HG02840 (cell line): ENCODE data around the gene SLC36A3.
"Not testable (repeated sequence)": the region's sequence is repeated elsewhere in the genome, so short reads cannot be mapped to it uniquely, and the experiment has no call there.

Experiments
- ATAC-seq: cut with Tn5 transposase; IDR thresholded peaks from one replicate; pipeline ENCODE4 v1.9.1; 2021; ENCODE audit warnings: mild to moderate bottlenecking, moderate library complexity, moderate number of reproducible peaks; ENCODE audit not compliant: unreplicated experiment, low FRiP score

Gene SLC36A3

GRCh38 chr5:151303666-151304065, at the start of gene SLC36A3:
TSS of gene SLC36A3 (minus strand) at chr5:151303766. CDS start at chr5:151303354, 412 bp downstream.
- ATAC-seq, result no peak

- ATAC-seq, result no peak
Observed at GRCh38 chr5:151351671-151352070, 48.1 kb upstream of the SLC36A3 start.

DNA sequence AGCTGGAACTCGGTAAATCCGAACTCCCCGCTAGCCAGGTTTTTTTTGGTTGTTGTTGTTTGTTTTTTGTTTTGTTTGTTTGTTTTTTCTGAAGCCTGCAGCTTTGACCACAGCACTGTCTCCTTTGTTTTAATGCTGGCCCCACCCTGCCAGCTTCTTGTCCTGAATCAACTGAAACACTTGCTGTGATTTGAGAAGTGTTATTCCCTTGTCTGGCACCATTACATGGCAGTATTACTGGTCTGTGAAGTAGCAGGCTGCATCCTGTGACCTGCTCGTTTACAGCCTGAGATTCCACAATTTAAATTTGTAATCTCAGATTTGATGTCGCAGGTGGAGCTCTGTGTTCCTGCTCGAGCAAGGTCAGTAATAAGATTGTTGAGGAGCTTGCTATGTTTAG, 45.2 kb upstream of the SLC36A3 start:
- ATAC-seq, result no peak

- no peak for ATAC-seq
Observed at GRCh38 chr5:151347369-151347768, 43.8 kb upstream of the SLC36A3 start, which contains the start of gene SLC36A2. TSS of gene SLC36A2 (minus strand) at chr5:151347559. CDS start at chr5:151347460, 99 bp downstream.

DNA sequence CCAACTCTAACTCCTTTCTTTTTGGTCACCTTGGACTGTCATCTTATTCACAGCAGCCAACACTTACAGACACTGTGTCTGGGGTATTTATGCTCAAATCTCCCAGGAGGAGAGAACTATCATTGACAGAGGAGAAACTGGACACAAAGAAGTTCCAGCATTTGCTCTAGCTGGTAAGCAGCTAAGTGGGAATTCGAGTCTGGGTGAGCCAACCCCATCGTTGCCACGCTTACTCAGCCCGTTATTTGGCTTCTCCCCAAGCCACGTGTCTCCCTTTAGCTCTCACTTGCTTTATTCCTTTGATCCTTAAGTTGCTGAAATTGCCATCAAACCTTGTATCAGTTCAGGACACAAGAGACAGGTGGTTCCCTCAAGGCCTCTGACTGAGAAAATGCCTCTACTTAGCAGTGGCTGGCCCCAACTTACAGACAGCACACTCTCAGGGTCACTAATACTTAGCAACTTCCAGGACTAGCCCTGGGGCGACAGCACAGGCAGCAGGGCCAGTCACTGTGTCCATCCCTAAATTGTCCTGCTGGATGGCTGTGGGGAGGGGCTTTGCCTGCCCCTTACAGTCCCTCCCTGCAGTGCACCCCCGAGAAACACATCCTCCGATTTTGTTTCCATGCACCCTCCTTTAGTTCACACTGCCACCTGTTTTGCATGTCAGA, 42.4 kb upstream of the SLC36A3 start:
- no peak for ATAC-seq

GRCh38 chr5:151345187-151345807, 41.7 kb upstream of the SLC36A3 start:
- no peak for ATAC-seq

- no peak for ATAC-seq
Observed at GRCh38 chr5:151344088-151344487, 40.5 kb upstream of the SLC36A3 start.

DNA sequence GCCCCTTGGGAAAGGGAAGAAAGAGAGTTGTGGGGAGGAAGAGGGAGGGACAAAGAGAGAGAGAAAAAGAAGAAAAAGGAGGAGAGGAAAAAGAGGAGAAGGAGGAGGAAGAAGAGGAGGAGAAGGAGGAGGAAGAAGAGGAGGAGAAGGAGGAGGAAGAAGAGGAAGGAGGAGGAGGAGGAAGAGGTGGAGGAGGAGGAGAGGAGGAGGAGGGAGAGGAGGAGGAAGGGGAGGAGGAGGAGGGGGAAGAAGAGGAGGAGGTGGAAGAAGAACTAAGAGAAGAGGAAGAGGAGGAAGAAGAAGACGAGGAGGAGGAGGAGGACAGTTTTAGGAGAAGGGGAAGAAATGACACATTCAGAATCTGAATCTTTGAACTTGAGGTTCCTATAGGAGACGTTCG, 36.4 kb upstream of the SLC36A3 start:
- no peak for ATAC-seq

DNA sequence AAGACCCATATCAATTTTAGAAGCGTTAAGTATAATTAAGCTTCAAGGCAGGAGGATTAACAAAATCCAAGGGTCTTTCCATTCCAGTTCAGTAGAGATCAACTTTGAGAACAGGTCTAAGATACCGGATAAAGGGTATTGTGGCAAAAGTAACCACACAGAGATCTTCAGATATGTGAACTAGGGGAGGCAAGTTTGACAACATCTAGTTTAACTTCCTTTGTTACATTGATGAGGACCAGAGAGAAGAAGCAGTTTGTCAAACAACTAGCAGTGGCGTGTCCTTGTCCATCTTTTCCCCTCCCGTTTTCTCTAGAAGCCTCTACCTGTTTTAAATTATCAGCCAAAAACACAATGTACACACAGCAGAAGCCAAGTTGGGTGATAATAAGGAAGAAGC, 35.2 kb upstream of the SLC36A3 start:
- no peak for ATAC-seq

DNA sequence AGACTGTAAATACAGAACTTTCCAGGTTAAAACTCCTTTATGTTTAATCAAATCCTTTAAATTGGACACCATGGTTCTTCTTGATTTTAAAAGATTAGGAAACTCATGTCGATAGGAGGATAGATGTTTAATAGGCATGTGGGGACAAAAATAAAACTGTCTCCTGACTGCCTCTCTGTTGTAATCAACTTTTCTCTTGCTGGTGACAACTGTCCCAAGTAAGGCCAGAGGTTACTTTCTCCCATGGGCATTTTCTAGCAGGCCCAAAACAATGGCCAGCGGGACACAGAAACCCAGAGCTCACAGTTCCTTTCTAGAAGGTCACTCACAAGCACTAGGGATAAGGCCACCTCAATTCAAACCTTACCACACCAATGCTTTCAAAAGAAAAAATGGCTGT, 29.3 kb upstream of the SLC36A3 start:
- ATAC-seq, result no peak

- no peak for ATAC-seq
Observed at GRCh38 chr5:151328734-151329133, 25.2 kb upstream of the SLC36A3 start.

GRCh38 chr5:151327585-151327984, 24.0 kb upstream of the SLC36A3 start:
- no peak for ATAC-seq

- no peak for ATAC-seq
Observed at GRCh38 chr5:151326266-151326665, 22.7 kb upstream of the SLC36A3 start.

DNA sequence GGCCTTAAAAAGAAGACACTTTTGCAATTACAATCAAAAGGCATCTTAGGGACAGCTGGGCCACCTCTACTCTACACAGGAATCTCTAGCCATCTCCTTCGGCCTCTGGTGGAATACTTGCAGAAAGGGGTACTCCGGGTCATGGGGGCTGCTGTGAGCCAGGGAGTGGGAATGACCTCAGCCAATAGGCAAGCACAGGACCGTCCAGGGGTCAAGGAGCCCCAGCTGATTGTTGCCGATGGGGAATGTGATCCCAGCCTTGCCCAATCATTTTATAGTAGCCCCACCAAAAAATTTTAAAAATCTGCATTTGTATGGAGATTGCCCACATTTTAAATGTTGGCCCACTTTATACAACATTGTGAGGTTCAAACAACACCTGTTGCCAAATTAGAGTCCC, 16.9 kb upstream of the SLC36A3 start:
- ATAC-seq, result no peak

GRCh38 chr5:151318850-151319732, 15.5 kb upstream of the SLC36A3 start:
- no peak for ATAC-seq

DNA sequence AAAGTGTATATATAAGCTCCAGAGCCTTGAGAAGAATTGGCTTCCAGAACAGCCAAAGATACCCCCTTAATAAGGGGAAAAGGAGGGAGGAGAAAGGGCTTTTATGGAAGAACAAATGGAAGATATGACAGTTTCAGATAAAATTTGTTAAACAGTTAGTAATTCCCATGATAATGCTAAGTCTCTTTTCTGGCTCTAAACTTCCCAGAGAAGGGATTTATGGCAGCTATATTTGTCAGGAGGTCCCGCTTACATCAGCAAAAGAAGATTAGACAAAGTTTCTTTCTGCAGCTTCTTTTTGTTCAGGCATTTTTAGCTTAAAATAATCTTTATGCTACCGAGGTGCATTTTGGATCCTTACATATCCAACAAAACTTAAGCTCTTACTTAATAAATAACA, 14.3 kb upstream of the SLC36A3 start:
- ATAC-seq, result no peak

- no peak for ATAC-seq
Observed at GRCh38 chr5:151315998-151316597, 12.5 kb upstream of the SLC36A3 start.

- ATAC-seq, result no peak
Observed at GRCh38 chr5:151313357-151313756, 9.8 kb upstream of the SLC36A3 start.

DNA sequence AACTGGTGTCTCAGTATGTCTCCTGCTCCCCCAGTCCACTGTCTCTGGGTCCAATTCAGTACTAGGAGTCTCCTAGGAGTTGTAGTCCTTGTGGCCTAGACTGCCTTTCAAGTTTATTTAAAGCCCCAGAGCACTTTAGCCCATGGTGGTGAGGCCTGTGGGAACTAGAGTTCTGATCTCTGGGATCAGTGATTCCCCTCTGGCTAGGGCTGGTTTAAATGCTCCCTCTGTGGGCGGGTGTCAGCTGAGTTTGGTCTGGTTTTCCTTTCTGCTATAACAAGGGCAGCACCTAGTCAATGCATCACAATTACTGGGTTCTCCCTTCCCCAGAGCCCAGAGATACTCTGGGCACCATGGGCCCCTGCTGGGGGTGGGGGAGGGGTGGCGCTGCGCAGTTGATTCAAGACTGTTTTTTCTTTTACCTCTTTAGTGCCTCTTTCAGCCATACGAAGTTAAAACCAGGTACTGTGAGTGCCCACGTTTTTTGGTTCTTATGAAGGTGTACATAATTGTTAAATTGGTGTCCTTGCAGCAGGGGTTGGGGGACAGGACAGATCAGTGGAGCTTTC, 9.3 kb upstream of the SLC36A3 start:
- ATAC-seq, result no peak

GRCh38 chr5:151310932-151311331, 7.4 kb upstream of the SLC36A3 start:
- no peak for ATAC-seq

DNA sequence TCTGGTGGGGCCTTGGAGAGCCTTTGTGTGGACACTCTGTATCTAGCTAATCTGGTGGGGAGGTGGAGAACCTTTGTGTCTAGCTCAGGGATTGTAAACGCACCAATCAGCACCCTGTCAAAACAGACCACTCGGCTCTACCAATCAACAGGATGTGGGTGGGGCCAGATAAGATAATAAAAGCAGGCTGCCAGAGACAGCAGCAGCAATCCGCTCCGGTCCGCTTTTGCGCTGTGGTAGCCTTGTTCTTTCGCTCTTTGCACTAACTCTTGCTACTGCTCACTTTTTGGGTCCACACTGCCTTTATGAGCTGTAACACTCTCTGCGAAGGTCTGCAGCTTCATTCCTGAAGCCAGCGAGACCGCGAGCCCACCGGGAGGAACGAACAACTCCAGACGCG, 6.3 kb upstream of the SLC36A3 start:
- ATAC-seq, result not testable (repeated sequence)
